Activated CD8-positive, alpha-beta memory T cell treated with anti-CD3 and anti-CD28 coated beads for 24 hours (primary cell): ENCODE results near the gene SELENOO.

ENCODE experiments used
- DNase-seq: peaks from one replicate; pipeline ENCODE4 v3.0.0-alpha.2; 2020

Gene SELENOO

DNA sequence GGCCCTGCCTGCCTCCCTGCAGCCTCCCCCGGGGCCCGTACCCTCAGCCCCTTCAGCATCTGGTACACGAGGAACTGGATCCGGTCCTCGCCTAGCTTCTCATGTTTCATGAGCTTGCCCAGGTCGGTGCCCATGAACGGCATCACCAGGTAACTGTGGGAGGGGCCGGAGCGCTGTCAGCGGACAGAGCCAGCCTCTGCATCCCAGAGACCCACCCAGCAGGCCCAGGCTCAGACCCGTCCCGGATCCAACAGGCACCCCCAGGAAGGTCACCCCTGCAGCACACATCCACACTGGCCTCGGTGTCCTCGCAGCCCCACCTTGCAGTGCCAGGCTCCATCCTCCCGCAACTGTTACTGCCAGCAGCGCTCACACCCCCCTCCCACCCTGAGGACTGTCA, 56.2 kb downstream of the SELENOO start:
- DNase-seq: no peak

DNA sequence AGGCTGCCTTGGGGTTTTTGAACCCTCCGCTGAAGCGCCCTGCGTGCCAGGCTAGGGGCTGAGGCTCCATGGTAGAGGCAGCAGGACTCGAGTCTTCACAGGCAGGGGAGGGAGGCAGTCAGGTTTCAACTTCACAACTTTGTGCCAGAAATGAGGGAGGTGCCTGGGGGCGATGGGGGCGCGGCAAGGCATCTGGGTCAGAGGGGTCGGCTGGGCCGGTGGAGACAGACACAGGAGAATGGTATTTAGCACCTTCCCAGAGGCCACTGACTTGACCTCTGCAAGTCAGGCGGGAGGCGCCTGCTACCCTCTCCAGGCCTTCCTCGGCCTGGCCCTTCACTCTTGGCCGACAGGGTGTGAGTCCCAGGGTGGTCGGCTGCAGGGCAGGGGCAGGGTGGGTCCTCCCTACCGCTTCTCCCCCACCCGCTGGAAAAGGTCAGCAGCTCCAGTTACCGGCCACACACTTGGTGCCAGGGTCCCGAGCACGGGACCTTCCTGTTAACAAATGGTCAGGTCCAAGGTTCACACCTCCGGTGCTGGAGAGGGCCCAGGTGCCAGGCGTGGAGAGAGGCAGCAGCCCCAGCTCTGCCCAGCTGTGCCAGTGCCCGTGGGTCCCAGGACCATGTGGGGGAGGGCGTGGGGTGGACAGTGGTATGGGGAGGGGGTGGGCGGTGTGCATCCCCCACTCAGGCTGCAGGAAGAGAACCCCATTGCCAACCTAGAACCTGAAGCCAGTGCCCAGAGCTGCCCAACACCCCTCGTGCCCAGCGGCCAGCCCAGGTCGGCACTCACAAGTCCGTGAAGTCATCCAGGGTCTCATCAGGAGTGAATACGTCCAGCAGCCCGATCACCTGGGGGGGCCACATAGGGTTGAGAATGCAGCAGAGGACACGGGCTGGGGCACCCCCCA, 56.9 kb downstream of the SELENOO start:
- no peak for DNase-seq

DNA sequence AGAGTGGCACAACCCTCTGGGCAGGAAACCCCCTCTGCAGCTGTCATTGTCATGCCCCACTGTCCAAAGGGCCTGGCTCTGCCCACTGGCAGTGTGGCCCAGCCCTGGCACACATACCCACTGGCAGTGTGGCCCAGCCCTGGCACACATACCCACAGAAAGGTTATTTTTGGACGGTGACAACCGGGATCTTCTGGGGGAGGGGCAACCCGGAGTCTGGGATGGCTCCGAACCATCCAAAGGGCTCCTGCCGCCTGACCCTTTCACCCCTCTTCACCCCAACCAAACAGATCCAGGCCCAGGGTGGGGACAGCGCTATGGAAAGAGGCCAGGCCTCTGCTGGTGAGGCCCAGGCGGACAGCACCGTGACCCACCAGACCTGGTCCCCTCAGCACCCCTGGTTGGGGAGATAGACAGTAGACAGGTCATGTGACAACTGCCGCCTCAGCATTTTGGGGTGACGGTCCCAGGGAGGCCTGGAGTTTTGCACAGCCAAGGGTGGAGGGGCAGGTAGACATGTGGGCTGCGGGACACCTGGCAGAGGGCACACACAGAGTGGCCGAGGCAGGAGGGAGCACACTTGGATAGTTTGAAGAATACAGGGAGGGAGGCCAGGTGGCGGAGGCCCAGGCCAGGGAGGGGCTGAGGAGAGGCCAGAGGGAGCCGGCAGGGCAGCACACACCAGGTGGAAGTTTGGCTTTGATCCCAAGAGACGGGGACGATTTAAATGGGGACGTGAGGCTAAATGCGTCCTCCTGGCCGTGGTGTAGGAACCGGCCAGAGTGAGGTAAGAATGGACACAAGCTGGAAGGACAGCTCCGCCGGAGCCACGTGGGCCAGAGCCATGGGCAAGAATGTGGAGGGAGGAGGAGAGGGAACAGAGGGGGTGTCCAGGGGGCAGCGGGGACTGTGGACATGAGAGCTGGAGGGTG, 57.8 kb downstream of the SELENOO start:
- no peak for DNase-seq

DNA sequence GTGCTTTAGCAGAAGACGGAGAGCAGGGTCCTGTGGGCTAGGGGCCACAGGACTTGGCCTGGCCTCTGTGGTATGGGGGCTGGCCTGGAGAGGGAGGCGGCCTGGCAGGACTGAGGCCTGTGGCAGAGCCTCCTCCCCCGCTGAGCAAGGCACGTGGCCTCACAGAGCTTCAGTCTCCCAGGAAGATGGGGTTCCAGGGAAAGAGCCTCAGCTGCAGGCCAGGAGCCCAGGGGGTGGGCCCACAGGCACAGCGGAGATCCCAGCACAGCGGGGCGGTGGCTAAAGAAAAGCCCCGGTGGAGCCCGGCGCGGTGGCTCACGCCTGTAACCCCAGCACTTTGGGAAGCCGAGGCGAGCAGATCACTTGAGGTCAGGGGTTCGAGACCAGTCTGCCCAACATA, 58.5 kb downstream of the SELENOO start:
- DNase-seq: no peak

DNA sequence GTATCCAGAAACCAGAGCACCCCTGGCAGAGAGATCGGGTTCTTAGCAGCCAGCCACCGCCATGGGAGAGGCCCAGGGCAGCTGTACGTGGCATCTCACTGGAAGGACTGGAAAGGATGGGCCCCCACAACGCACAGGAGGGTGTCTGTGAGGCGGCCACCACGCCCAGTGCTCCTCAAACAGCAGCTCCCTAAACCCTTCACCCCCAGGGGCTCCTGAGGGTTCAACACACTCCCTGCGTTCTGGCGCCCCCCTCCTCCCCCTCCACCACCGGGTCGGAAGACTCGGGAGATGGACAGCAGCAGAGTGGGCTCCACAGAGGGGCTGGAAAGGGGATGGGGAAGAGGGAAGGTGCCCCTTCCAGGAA, 59.6 kb downstream of the SELENOO start:
- no peak for DNase-seq

DNA sequence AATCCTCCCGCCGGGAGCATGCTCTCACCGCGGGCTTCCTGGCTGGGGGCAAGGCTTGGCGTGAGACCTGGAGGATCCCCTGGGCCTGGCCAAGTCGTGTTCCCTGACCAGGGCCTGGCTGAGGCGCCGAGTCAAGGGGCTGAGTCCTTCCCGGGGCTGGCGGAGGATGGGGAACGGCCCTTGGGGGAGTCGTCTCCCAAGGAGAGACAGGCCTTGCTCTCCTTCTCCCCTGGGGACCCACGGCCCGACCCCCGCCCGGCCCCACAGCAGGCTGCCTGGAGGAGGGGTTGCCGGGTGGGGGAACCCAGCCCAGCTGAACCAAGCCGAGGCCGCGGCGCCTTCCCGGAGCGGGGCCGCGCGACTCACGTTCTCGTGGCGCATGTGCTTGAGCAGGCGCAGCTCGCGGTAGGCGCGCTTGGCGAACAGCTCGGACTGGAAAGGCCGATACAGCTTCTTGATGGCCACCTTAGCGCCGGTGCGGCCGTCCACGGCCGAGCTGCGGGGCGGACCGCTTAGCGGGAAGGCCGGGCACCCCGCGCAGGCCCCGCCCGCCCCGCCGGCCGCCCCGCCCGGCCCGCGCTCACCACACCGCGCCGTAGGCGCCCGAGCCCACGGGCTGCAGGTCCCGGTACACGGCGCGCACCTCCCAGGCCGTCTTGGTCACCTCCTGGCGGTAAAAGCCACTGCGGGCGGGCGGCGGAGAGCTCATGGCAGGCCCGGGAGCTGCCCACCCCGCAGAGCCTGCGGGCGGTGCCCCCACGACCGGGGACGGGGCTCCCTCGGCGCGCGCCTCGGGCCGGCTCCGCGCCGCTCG, 60.2 kb downstream of the SELENOO start:
- DNase-seq: peak; percentile 75

DNA sequence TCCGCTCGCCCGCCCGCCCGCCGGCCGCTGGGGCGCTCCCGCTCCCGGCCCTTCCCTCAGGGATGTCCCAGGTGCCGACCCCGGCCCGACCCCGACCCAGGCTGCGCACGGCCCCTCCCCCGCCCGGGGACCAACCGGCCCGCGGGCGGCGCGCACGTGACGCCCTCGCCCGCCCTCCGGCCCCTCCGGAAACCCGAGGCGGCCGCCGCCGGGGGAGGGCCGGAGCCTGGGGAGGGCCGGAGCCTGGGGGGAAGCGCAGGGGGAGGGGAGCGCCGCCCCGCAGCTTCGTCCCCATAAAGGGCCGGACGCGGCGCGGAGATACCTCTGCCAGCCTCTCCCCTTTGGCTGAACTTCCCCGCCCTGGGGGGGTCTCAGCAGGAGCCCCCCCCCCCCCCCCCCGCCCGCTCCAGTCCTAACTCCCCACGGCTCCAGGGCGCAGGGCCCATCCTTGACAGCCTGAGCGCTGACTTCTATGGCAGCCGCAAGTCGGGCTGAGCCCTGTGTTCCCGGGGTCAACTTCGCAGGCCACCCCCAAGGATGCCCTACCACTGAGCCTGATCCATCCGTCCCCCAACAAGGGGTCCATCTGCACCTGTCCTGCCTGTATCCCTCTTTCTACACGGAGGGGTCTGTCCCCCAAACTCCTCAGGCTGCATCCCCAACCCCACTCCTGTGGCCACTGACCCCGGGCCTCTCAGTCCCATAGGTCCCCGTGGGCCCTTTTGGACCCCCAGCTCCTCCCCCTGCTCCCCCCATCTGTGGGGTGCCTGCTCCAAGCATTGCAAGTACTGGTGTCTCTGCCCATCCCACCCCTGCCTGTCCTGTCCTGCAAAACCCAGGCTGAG, 61.0 kb downstream of the SELENOO start, which contains the start of gene MAPK12:
Gene MAPK12 (minus strand): TSS at position 69 of the 845 bp plus-strand sequence. CDS start 174 bp downstream, outside the sequence.
- DNase-seq: no peak

DNA sequence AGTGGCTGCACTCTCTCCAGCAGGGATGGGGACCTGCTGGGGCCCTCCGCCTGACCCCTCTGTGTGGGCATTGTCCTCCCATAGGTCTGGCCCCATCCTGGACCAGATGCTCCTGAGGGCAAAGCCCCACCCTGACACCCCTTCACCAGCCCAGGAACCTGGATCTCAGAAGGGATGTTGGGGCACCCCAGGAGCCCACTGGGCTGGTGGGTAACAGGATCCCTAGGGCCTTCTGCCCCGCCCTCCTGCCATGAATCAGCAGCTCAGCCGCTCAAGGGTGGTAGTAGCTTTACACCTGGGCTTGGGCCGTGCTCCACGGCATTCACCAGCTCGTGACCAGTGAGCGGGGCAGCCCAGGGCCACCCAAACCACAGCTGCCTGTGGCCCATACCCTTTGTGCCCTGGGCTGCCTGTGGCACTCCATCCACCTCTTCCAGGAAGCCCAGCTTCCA, 61.7 kb downstream of the SELENOO start:
- no peak for DNase-seq

DNA sequence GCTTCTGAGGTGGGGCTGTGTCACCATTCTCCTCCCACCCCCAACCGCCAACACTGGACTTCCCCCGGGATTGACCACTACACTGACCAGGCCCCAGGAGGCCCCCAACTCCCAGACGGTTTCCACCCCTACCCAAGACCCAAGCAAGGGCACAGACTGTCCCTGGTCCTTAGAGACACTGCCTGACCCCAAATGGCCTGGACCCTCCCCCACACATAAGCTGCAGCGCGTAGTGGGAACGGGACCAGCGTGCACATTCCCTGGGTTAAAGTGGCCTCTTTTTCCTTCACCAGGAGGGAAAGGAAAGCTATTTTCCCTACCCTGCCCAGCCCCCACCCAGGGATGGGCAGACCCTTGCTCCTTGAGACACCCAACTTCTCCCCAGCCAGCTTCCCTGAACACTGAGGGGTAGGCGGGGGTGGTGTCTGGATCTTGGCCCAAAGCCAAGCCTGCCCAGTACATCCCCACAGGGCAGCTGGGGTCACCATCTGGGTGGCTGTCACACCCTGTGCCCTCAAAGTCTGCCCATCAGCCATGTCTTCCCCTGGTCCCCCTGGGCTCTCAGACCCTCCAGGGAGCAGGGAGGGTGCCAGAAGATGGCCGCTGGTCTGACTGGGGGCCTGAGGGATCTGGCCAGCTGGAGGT, 62.3 kb downstream of the SELENOO start:
- no peak for DNase-seq

DNA sequence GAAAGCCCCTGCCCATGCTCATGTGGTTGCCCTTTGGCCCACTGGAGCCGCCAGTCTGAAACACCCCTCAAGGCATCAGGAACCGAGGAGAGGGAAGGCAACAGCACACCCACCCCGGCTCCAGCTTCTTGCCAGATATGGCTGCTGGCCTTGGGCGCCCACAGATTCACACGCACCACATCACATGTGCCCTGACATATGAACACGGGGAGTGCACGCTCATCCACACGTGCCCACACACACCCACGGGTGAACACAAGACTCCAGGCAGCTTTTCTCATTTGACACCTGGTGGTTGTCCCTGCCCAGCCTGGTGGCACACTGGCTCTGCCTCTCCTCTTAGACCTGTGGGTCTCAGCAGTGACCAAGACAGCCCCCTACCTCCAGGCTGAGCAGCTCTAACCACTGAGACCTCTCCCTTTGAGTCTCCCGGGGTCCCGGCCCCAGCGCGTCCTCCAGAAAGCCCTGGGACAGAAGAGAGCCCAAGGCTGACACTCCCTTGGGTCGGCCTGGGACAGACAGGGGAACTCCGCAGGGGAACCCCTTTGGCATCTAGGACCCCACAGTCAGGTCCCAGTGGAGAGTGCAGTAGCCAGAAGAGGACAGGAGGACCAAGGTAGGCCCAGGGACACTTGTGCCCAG, 63.4 kb downstream of the SELENOO start:
- DNase-seq: no peak

DNA sequence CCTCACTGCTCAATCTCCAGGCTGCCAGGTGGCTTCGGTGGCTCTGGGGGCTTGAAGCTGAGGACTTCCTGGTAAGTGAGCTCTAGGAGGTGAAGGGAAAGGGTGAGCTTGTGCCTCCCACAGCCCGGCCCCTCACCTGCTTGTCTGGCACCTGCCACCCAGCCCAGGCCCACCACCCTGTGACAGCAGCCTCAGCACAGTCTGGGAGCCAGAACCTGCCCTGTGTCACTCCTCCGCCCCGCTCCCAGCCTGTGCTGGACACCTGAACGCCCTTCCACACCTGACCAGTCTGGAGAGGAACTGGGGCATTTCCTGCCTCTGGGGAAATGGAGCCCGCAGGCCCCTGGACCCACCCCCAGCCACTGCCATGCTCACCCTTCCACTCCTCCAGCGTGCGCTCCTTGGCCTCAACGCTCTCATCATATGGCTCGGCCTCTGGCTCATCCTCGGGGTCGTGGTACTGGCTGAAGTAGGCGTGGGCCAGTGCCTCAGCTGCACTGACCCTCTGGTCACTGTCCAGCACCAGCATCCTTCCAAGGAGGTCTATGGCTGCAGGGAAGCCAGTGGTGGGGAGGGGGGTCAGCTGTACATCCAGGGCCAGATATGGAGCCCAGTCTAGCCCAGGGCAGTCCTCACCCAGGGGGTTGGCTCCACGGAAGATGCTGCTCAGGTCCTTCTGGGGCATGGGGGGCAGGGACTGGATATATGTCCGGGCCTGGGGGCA, 64.3 kb downstream of the SELENOO start:
- no peak for DNase-seq

DNA sequence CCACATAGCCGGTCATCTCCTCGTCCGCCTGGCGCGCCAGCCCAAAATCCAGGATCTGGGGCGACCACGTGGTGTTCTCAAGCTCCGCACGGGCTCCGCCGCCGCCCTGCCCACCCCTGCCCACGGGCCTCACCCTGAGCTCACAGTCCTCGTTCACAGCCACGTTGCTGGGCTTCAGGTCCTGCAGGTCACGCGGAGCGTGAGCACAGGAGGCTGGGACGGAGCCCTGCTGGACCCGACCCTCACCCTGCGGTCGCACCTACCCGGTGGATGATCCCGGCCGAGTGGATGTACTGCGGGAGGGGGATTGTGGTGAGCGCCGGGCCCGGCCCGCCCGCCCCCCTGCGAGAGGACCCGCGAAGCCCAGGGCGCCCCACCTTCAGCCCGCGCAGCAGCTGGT, 66.2 kb downstream of the SELENOO start:
- DNase-seq: no peak
